ENCODE measurements around the gene DDX42. TPM values are rescaled to one million over a fixed set of nuclear protein-coding genes. Genes with fewer than 3 reads are reported as not detected.
"Not testable (repeated sequence)": the region's sequence is repeated elsewhere in the genome, so short reads cannot be mapped to it uniquely, and the experiment has no call there.

DDX42 gene
- total RNA-seq, 1 donor from 2014 or later: 37.5 TPM

DNA sequence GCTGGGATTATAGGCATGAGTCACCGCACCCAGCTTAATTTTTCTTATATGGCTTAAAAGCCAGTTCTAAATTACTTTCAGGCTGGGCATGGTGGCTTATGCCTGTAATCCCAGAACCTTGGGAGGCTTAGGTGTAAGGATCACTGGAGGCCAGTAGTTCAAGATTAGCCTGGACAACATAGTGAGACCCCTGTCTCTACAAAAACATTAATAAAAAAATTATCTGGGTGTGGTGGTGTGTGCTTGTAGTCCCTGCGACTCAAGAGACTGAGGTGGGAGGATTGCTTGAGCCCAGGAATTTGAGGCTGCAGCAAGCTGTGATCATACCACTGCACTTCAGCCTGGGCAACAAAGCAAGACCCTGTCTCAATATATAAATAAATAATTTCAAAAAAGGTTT is 79.3 kb downstream of the DDX42 start:
- Histone ChIP-seq H3K4me1 (peaks cover 3 to 4% of the 10 kb centered on the region in 2 donors), H3K36me3 (no peaks in the 10 kb centered on the region), H3K27ac (no peak overlapping the region), H3K4me3 (no peak overlapping the region), H3K9me3 (no peaks in the 10 kb centered on the region), H3K27me3 (no peaks in the 10 kb centered on the region)
- TF ChIP-seq, protein P1, sequence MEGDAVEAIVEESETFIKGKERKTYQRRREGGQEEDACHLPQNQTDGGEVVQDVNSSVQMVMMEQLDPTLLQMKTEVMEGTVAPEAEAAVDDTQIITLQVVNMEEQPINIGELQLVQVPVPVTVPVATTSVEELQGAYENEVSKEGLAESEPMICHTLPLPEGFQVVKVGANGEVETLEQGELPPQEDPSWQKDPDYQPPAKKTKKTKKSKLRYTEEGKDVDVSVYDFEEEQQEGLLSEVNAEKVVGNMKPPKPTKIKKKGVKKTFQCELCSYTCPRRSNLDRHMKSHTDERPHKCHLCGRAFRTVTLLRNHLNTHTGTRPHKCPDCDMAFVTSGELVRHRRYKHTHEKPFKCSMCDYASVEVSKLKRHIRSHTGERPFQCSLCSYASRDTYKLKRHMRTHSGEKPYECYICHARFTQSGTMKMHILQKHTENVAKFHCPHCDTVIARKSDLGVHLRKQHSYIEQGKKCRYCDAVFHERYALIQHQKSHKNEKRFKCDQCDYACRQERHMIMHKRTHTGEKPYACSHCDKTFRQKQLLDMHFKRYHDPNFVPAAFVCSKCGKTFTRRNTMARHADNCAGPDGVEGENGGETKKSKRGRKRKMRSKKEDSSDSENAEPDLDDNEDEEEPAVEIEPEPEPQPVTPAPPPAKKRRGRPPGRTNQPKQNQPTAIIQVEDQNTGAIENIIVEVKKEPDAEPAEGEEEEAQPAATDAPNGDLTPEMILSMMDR (IDR thresholded peaks at IDR 0.05): no peak
- intact Hi-C loops (cut with DNase I): no loop called here
- no peak for DNase-seq (ENCODE audit: low spot score in 2 of 2)

GRCh38 chr17:63854709-63855108 is 80.7 kb downstream of the DDX42 start:
- no peaks in the 10 kb centered on the region for H3K9me3 ChIP-seq
- H3K36me3 ChIP-seq: no peaks in the 10 kb centered on the region
- H3K27me3 ChIP-seq: no peaks in the 10 kb centered on the region
- no peaks in the 10 kb centered on the region for H3K4me1 ChIP-seq
- intact Hi-C loops (cut with DNase I): no loop called here
- H3K4me3 ChIP-seq: no peak overlapping the region
- H3K27ac ChIP-seq: no peak overlapping the region
- TF ChIP-seq, protein P1 (IDR thresholded peaks at IDR 0.05): no peak
- no peak for DNase-seq (ENCODE audit: low spot score in 2 of 2)

GRCh38 chr17:63855185-63855584 is 81.2 kb downstream of the DDX42 start:
- H3K9me3 ChIP-seq: no peaks in the 10 kb centered on the region
- H3K27ac ChIP-seq: no peak overlapping the region
- no peaks in the 10 kb centered on the region for H3K4me1 ChIP-seq
- TF ChIP-seq, protein P1 (IDR thresholded peaks at IDR 0.05): no peak
- H3K27me3 ChIP-seq: no peaks in the 10 kb centered on the region
- no peaks in the 10 kb centered on the region for H3K36me3 ChIP-seq
- intact Hi-C loops (cut with DNase I): no loop called here
- H3K4me3 ChIP-seq: no peak overlapping the region
- DNase-seq (ENCODE audit: low spot score in 2 of 2): no peak

GRCh38 chr17:63856425-63856824 is 82.5 kb downstream of the DDX42 start:
- H3K27me3 ChIP-seq; H3K9me3 ChIP-seq; H3K4me3 ChIP-seq; intact Hi-C loops (cut with DNase I); H3K36me3 ChIP-seq; DNase-seq (ENCODE audit: low spot score in 2 of 2); H3K4me1 ChIP-seq; H3K27ac ChIP-seq: not testable (repeated sequence)

- intact Hi-C loops (cut with DNase I): no loop called here
- no peaks in the 10 kb centered on the region for H3K4me1 ChIP-seq
Observed at GRCh38 chr17:63859257-63859656, 85.3 kb downstream of the DDX42 start.

DNA sequence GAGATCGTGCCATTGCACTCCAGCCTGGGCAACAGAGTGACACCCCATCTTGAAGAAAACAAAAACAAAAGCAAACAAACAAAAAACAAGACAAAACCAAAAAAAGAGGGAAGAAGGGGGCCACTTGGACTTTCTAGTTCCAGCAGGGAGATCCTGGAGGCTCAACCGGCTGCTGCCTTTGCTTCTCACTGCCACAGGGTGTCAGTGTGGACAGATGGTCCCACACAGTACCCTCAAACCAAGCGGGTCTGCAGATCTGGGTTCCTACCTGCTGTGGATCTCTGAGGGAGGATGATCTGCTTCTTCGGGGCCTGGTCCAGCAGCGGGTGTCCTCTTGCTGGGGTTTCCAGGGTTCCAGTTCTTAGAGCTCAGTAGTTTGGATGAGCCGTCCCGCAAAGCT is 92.7 kb downstream of the DDX42 start:
- DNase-seq (ENCODE audit: low spot score in 2 of 2); H3K27me3 ChIP-seq; H3K4me3 ChIP-seq; H3K4me1 ChIP-seq; H3K36me3 ChIP-seq; H3K9me3 ChIP-seq; H3K27ac ChIP-seq; intact Hi-C loops (cut with DNase I): not testable (repeated sequence)

More at GRCh38 chr17:63859257-63859656, 85.3 kb downstream of the DDX42 start:
- H3K4me3 ChIP-seq: no peak overlapping the region
- no peaks in the 10 kb centered on the region for H3K27me3 ChIP-seq
- H3K27ac ChIP-seq: no peak overlapping the region
- H3K36me3 ChIP-seq: no peaks in the 10 kb centered on the region
- no peak for DNase-seq (ENCODE audit: low spot score in 2 of 2)
- TF ChIP-seq, protein P1 (IDR thresholded peaks at IDR 0.05): no peak
- H3K9me3 ChIP-seq: no peaks in the 10 kb centered on the region

Other genes starting within 250 kb of the DDX42 start
- gene DCAF7, start 223.7 kb upstream of the DDX42 start, total RNA-seq: 18.6 TPM
- gene TACO1, start 173.3 kb upstream of the DDX42 start, total RNA-seq: 6.2 TPM
- 75.6 TPM for gene MAP3K3, start 151.8 kb upstream of the DDX42 start, total RNA-seq
- gene LIMD2, start 74.0 kb upstream of the DDX42 start, total RNA-seq: 27.0 TPM
- gene STRADA, start 32.4 kb upstream of the DDX42 start, total RNA-seq: 3.2 TPM
- 76.2 TPM for gene CCDC47, start 573 bp upstream of the DDX42 start, total RNA-seq
- 83.7 TPM for gene PSMC5, start 53.3 kb downstream of the DDX42 start, total RNA-seq
- 18.2 TPM for gene FTSJ3, start 53.5 kb downstream of the DDX42 start, total RNA-seq
- gene SMARCD2, start 68.5 kb downstream of the DDX42 start, total RNA-seq: 78.0 TPM
- gene CSH2, start 99.5 kb downstream of the DDX42 start, total RNA-seq: not detected
- not detected for gene GH2, start 107.8 kb downstream of the DDX42 start, total RNA-seq
- gene CSH1, start 122.4 kb downstream of the DDX42 start, total RNA-seq: not detected
- not detected for gene CSHL1, start 137.1 kb downstream of the DDX42 start, total RNA-seq
- not detected for gene GH1, start 144.7 kb downstream of the DDX42 start, total RNA-seq
- gene CD79B, start 158.2 kb downstream of the DDX42 start, total RNA-seq: not detected
- gene SCN4A, start 198.7 kb downstream of the DDX42 start, total RNA-seq: 1.3 TPM
- gene PRR29, start 224.2 kb downstream of the DDX42 start, total RNA-seq: 1.5 TPM
- 212 TPM for gene ICAM2, start 246.5 kb downstream of the DDX42 start, total RNA-seq

All from ascending aorta (tissue), 2 donors.